ENCODE data around the gene CDH4.

- no peak for TF ChIP-seq POLR2AphosphoS5 (IDR thresholded peaks at IDR 0.05)
- TF ChIP-seq POLR2A (IDR thresholded peaks at IDR 0.05): no peak
These were observed 369.8 kb downstream of the CDH4 start for GRCh38 chr20:61621852-61622251.

Measured in prostate gland (tissue), 1 donor.